Inflammatory macrophage treated with lipopolysaccharide for 4 hours (primary cell): ENCODE results near the gene TRIM22.
"Not testable (repeated sequence)": the region's sequence is repeated elsewhere in the genome, so short reads cannot be mapped to it uniquely, and the experiment has no call there.

Source experiments
- DNase-seq: peaks from one replicate; pipeline ENCODE4 v3.0.0-alpha.2; 2020

Gene TRIM22, protein sequence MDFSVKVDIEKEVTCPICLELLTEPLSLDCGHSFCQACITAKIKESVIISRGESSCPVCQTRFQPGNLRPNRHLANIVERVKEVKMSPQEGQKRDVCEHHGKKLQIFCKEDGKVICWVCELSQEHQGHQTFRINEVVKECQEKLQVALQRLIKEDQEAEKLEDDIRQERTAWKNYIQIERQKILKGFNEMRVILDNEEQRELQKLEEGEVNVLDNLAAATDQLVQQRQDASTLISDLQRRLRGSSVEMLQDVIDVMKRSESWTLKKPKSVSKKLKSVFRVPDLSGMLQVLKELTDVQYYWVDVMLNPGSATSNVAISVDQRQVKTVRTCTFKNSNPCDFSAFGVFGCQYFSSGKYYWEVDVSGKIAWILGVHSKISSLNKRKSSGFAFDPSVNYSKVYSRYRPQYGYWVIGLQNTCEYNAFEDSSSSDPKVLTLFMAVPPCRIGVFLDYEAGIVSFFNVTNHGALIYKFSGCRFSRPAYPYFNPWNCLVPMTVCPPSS

GRCh38 chr11:5689551-5689983 lies at the start of gene TRIM22:
Gene TRIM22, plus strand, starts transcription at chr11:5689790. Its CDS starts 6,443 bp downstream, at chr11:5696233.
- peak; percentile 98 for DNase-seq

DNA sequence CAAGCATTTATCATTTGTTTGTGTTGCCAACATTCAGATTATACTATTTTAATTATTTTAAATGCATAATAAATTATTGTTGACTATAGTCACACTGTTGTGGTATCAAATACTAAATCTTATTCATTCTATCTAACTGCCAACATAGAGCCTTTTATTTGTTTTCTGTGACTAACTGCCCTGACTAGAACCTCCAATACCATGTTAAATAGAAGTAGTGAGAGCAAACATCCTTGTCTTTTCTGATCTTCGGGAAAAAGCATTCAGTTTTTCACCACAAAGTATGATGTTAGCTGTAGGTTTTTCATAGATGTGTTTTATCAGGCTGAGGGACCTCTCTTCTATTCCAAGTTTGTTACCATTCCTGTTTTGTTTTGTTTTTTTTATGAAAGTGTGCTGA lies 49.6 kb upstream of the TRIM22 start:
- DNase-seq, result no peak

- DNase-seq, result no peak
These were observed 46.0 kb upstream of the TRIM22 start for GRCh38 chr11:5643585-5643984.

DNA sequence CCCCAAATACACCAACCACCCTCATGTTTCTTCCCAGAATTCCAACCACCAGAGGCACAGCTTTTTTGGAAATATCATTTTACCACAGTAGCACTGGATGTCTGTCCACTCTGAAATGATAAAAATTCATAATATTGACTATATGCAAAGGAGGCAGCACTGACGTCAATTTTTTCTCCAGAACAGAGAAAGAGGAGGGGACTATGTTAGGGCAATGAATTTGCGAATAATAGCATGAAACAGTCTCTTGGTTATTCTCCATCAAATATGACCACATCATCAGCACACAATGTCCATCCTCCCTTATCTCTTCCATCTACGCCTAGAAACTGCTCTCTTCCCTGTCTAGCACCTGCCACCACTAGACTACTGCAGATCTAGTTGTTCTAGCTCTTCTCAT lies 43.5 kb upstream of the TRIM22 start:
- no peak for DNase-seq

DNA sequence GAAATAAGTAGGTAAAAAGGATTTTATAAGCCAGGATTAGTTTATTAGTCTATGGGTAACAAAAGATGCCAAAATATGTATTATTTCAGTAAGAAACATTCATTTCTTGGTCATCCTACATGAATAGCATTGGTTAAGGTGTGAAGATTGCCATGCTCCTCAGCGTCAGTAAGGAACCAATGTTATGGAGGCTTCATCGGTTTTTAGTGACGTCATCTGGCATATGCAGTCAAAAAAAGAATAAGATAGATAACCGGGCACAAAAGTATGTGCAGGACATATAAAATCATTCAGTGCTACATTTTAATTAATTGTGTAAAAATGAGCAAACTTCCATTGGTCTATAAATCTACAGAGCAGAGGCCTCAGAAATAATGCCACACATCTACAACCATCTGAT lies 34.1 kb upstream of the TRIM22 start:
- no peak for DNase-seq

DNA sequence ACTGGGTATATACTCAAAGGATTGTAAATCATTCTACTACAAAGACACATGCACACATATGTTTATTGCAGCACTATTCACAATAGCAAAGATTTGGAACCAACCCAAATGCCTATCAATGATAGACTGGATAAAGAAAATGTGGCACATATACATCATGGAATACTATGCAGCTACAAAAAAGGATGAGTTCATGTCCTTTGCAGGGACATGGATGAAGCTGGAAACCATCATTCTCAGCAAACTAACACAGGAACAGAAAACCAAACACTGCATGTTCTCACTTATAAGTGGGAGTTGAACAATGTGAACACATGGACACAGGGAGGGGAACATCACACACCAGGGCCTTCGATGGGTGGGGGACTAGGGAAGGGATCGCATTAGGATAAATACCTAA lies 32.6 kb upstream of the TRIM22 start:
- DNase-seq, result not testable (repeated sequence)

GRCh38 chr11:5658318-5658717 lies 31.3 kb upstream of the TRIM22 start:
- no peak for DNase-seq

- DNase-seq, result no peak
These were observed 26.1 kb upstream of the TRIM22 start for GRCh38 chr11:5663511-5663910.

DNA sequence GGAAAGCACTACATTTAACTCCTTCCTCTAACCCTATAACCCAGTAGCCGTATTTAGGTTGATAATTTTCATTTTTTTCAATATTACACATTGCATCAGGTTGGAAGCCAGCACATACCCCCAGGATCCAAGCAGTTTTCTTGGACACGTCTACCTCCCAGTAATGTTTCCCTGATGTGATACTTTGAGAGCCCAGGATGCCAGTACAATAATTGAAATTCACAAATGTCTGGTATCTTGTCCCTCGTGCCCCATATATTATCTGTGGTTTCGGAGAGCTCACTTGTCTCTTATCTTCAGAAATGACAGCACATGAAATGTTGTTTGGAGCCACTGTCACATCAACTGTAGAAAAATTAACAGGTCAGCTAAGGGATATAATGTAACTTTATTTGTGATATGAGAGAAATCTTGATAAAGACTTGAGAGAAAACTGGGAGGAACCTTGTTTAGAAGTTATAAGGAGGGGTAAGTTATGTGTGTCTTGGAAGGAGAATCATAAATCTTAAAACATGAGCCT lies 24.5 kb upstream of the TRIM22 start:
- no peak for DNase-seq

DNA sequence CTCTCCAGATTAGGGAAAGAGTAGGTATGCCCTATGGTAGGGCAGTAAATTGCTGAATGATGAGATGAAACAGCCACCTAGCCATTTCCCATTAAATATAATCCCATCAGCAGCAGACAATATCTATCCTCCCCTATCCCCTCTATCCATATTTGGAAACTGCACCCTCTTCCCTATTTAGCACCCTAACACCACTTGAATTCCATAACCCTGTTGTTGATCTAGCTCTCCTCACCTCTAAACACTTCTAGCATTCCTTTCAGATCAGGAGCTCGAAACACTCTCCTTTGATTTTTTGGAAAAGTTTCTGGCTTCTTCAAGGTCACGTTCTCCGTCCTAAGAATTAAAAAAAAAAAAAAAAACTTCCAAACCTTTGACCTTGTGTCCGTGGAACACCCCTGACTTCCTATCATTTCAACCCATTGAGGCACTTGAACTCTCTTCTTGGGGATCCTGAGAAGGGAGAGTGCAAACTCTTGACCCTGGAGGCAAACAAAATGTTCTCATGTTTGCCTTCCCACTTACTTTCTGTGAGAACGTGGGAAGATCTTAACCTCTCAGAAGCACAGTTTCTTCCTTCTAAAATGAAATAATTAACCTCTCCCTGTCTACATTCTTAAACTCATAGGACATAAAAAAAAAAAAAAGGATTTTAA lies 23.7 kb upstream of the TRIM22 start:
- no peak for DNase-seq

GRCh38 chr11:5666402-5666793 lies 23.2 kb upstream of the TRIM22 start:
- no peak for DNase-seq

DNA sequence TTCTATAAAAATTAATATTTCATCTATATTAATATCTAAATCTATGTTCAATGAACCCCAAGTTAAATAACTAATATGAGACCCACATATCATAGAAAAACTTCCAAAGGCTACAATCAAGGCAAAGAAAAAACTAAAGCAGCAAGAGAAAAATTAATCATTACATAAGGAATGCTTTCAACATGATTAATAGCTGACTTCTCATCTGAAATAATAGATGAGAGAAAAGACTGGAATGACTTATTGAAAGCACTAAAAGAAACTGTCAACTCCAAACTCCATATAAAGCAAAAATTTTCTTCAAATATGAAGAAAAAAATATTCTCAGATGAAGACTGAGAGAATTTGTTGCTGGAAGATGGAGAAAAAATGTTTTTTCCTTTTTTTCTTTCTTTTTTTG lies 17.8 kb upstream of the TRIM22 start:
- no peak for DNase-seq

DNA sequence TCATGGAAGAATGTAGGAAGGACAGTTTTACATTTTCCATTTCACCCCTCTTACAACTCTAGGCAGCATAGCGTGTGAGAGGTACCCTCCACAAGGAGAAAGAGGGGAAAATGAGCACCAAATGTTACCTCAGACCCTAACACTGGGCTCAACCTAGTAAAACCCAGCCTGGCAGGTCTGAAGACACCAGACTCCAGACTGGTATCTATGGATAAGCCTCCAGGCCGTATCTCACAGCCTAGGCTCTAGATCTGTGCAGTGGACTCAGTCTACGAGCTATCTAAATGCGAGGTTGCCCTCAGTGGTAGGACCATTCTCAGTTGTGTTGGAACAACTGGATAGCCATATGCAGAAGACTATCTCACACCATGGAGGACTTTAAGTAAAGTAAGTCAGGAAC lies 15.2 kb upstream of the TRIM22 start:
- no peak for DNase-seq

- no peak for DNase-seq
These were observed 9.8 kb upstream of the TRIM22 start for GRCh38 chr11:5679811-5680210.

DNA sequence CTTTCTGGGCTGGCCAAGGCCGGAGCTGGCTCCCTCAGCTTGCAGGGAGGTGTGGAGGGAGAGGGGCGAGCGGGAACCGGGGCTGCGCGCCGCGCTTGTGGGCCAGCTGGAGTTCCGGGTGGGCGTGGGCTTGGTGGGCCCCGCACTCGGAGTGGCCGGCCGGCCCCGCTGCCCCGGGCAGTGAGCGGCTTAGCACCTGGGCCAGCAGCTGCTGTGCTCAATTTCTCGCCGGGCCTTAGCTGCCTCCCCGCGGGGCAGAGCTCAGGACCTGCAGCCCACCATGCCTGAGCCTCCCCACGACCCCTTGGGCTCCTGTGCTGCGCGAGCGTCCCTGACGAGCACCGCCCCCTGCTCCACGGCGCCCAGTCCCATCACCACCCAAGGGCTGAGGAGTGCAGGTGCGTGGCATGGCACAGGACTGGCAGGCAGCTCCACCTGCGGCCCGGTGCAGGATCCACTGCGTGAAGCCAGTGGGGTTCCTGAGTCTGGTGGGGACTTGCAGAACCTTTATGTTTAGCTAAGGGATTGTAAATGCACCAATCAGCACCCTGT lies 6.6 kb upstream of the TRIM22 start:
- not testable (repeated sequence) for DNase-seq

- peak; percentile 38 for DNase-seq
These were observed 6.0 kb upstream of the TRIM22 start for GRCh38 chr11:5683620-5684019.

DNA sequence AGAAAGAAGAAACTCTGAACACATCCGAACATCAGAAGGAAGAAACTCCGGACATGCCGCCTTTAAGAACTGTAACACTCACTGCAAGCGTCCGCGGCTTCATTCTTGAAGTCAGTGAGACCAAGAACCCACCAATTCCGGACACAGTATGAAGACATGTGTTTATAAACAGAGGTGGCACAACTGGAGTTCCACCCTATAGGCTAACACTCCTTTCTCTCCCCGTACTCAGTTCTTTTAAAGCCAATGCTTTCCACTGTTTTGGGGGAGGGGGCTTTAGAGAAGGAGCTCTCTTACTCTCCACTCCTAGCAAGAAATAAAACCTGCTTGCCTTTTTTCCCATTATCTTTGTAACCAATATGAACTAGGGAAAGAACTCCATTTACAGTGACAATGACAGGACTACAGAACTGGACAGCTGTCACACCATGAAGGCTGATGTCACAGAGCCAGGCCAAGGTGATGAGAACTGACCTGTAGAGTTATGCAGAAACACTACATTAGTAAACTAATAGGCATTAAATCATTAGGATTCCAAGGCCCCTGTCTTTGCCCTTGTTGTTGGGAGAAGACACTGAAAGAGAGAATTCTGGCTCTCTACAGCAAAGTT lies 5.4 kb upstream of the TRIM22 start:
- peak; percentile 33 for DNase-seq

- peak; percentile 99 for DNase-seq
These were observed 4.8 kb upstream of the TRIM22 start, which contains the start of gene TRIM5 for GRCh38 chr11:5684646-5685362. Gene TRIM5, minus strand, starts transcription at chr11:5685074. Its CDS starts 4,897 bp downstream, at chr11:5680177.

DNA sequence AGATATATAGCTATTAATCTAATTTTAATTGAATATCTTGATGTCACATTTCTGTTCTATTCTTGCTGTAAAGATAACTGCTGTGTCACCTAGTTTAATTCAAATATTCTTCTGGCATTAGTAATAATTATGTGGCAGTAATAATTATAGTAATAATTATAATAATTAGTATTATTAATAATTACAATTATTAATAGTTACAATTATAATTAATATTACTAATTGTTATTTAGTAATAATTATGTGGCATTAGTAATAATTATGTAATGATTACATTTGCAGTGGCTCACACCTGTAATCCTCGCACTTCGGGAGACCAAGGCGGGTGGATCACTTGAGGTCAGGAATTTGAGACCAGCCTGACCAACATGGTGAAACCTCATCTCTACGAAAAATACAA lies 3.2 kb upstream of the TRIM22 start:
- DNase-seq, result no peak

- DNase-seq, result no peak
These were observed 1.1 kb upstream of the TRIM22 start for GRCh38 chr11:5688482-5688881.

DNA sequence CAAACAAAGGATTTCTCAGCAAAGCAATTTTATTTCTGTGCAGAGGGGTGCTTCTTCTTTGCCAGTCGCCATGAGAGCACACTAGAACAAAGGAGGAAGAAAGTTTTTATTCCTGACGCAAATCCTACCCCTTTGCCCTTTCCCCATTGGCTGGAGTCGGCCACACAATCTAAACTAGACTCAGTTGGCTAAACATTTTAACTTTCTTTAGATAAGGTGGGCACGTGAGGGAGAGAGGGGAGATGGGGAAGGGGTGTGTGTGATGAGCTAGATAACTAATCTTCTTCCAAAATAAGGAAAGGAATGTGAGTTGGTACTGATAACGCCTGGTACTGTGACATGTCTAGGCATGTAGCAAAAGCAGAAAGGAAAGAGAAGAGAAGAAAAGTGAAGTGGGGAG lies 626 bp downstream of the TRIM22 start:
- DNase-seq, result peak; percentile 71

- DNase-seq, result peak; percentile 42
These were observed 1.1 kb downstream of the TRIM22 start for GRCh38 chr11:5690736-5691135.
